IMR-90 (cell line): ENCODE data around the gene RELCH. TPM values are rescaled to one million over a fixed set of nuclear protein-coding genes. Genes with fewer than 3 reads are reported as not detected.

ENCODE experiments used
- ATAC-seq: fragments of 200-7000 bp; cut with Tn5 transposase; 2 replicates; pipeline ENCODE4 v1.9.1; 2020; ENCODE audit warnings: low read depth, mild to moderate bottlenecking, moderate library complexity
- BruUV-seq: library from RNA; stranded (reverse); fragments of 400-500 nt; replicated peaks from 2 replicates; lab custom pipeline; 2021; lab: Mats Ljungman, UMichigan
- CTCF ChIA-PET: fragments of 300-600 bp; formaldehyde crosslinking; extraction: SDS; loops from one replicate; lab custom pipeline; 2021; ENCODE audit warnings: antibody characterized with exemption; lab: Yijun Ruan, JAX
- POLR2A ChIA-PET: fragments of 300-600 bp; sonication (Branson Sonifier 250); formaldehyde crosslinking; loops from one replicate; lab custom pipeline; 2022; ENCODE audit warnings: antibody characterized with exemption; ENCODE audit not compliant: unreplicated experiment; lab: Charles Lee
- DNase-seq: peaks from one replicate; pipeline ENCODE4 v3.0.0; 2013
- H2AFZ ChIP-seq: replicated peaks from 2 replicates; pipeline ENCODE3; 2013; ENCODE audit warnings: low read length, mild to moderate bottlenecking; ENCODE audit not compliant: poor library complexity
- H2AK5ac ChIP-seq: 2 replicates; pipeline ENCODE4 v1.6.1; 2013; ENCODE audit warnings: low read depth, low read length, inconsistent platforms
- H2AK9ac ChIP-seq: replicated peaks from 2 replicates; pipeline ENCODE3; 2013; ENCODE audit warnings: mild to moderate bottlenecking, low read depth, low read length, moderate library complexity; ENCODE audit not compliant: poor library complexity
- H2BK120ac ChIP-seq: 2 replicates; pipeline ENCODE4 v1.6.1; 2013; ENCODE audit warnings: low read depth, low read length, inconsistent platforms
- H2BK15ac ChIP-seq: 3 replicates; pipeline ENCODE4 v1.6.1; 2013; ENCODE audit warnings: low read depth, low read length, inconsistent platforms
- H2BK20ac ChIP-seq: 2 replicates; pipeline ENCODE4 v1.6.1; 2013; ENCODE audit warnings: low read depth, mild to moderate bottlenecking, inconsistent platforms, low read length, moderate library complexity
- H2BK5ac ChIP-seq: 2 replicates; pipeline ENCODE4 v1.6.1; 2013; ENCODE audit warnings: mild to moderate bottlenecking, low read depth, low read length, inconsistent platforms; ENCODE audit not compliant: poor library complexity, severe bottlenecking
- H3K14ac ChIP-seq: replicated peaks from 2 replicates; pipeline ENCODE4 v1.6.1; 2013; ENCODE audit warnings: low read depth, low read length, inconsistent platforms
- H3K18ac ChIP-seq: 2 replicates; pipeline ENCODE4 v1.6.1; 2013; ENCODE audit warnings: low read depth, low read length, control low read depth
- H3K23ac ChIP-seq: 2 replicates; pipeline ENCODE4 v1.6.1; 2013; ENCODE audit warnings: low read depth, low read length, inconsistent platforms
- H3K27ac ChIP-seq: 2 replicates; pipeline ENCODE4 v1.5.1; 2013; ENCODE audit warnings: mild to moderate bottlenecking, control low read depth, low read length; ENCODE audit not compliant: insufficient read depth
- H3K27me3 ChIP-seq: 2 replicates; pipeline ENCODE4 v1.6.1; 2013; ENCODE audit warnings: low read length; ENCODE audit not compliant: control insufficient read depth, insufficient read depth
- H3K36me3 ChIP-seq: 2 replicates; pipeline ENCODE4 v1.6.1; 2013; ENCODE audit warnings: low read length, mixed read lengths; ENCODE audit not compliant: control insufficient read depth, insufficient read depth
- H3K4ac ChIP-seq: 2 replicates; pipeline ENCODE4 v1.6.1; 2013; ENCODE audit warnings: low read depth, low read length, inconsistent platforms
- H3K4me1 ChIP-seq: 2 replicates; pipeline ENCODE4 v1.6.1; 2013; ENCODE audit warnings: low read length, mixed read lengths; ENCODE audit not compliant: control insufficient read depth, insufficient read depth
- H3K4me2 ChIP-seq: 2 replicates; pipeline ENCODE4 v1.6.1; 2013; ENCODE audit warnings: low read depth, mild to moderate bottlenecking, control low read depth, low read length, moderate library complexity
- H3K4me3 ChIP-seq: 2 replicates; pipeline ENCODE4 v1.5.1; 2013; ENCODE audit warnings: low read depth, mild to moderate bottlenecking, control low read depth, low read length, moderate library complexity; ENCODE audit not compliant: insufficient read depth
- H3K56ac ChIP-seq: 2 replicates; pipeline ENCODE4 v1.6.1; 2013; ENCODE audit warnings: low read length, inconsistent platforms; ENCODE audit not compliant: insufficient read depth; ENCODE audit errors: extremely low read depth
- H3K79me1 ChIP-seq, 2 experiments: 2 replicates each; pipeline ENCODE4 v1.6.1; 2013; ENCODE audit warnings: low read length in 2 of 2, inconsistent platforms in 1 of 2, low read depth in 1 of 2
- H3K9ac ChIP-seq: 2 replicates; pipeline ENCODE4 v1.6.1; 2013; ENCODE audit warnings: low read depth, low read length, control low read depth
- H3K9me1 ChIP-seq: 2 replicates; pipeline ENCODE4 v1.6.1; 2013; ENCODE audit warnings: low read length, inconsistent platforms; ENCODE audit not compliant: insufficient read depth
- H3K9me3 ChIP-seq: 2 replicates; pipeline ENCODE4 v1.6.1; 2013; ENCODE audit warnings: low read length; ENCODE audit not compliant: control insufficient read depth, insufficient read depth
- H4K20me1 ChIP-seq: 2 replicates; pipeline ENCODE4 v1.6.1; 2013; ENCODE audit warnings: low read length, inconsistent platforms; ENCODE audit not compliant: insufficient read depth
- H4K5ac ChIP-seq: 2 replicates; pipeline ENCODE4 v1.6.1; 2013; ENCODE audit warnings: mild to moderate bottlenecking, low read depth, low read length, control low read depth
- H4K8ac ChIP-seq, 2 experiments: 2 replicates each; pipeline ENCODE4 v1.6.1; 2013; ENCODE audit warnings: low read depth in 2 of 2, low read length in 2 of 2, control low read depth in 1 of 2, inconsistent platforms in 1 of 2
- H4K91ac ChIP-seq: 2 replicates; pipeline ENCODE4 v1.6.1; 2013; ENCODE audit warnings: low read depth, low read length, inconsistent platforms; ENCODE audit not compliant: insufficient read depth
- BHLHE40 ChIP-seq: fragments of 150-350 bp; IDR thresholded peaks from 2 replicates; pipeline ENCODE4 v1.6.1; 2016; ENCODE audit warnings: mild to moderate bottlenecking, low read depth, low read length
- CHD1 ChIP-seq: IDR thresholded peaks from 2 replicates; pipeline ENCODE4 v1.6.1; 2012; ENCODE audit warnings: low read depth, low read length, improper control_type of control experiment
- MAFK ChIP-seq: IDR thresholded peaks from 2 replicates; pipeline ENCODE4 v1.6.1; 2012; ENCODE audit warnings: low read depth, low read length, improper control_type of control experiment
- NFE2L2 ChIP-seq: fragments of 150-350 bp; IDR thresholded peaks from 2 replicates; pipeline ENCODE4 v1.6.1; 2016; ENCODE audit warnings: low read depth, mild to moderate bottlenecking, low read length
- POLR2A ChIP-seq: IDR thresholded peaks from 2 replicates; pipeline ENCODE4 v1.6.1; 2012; ENCODE audit warnings: mild to moderate bottlenecking, low read depth, low read length
- RAD21 ChIP-seq: IDR thresholded peaks from 2 replicates; pipeline ENCODE4 v1.6.1; 2012; ENCODE audit warnings: low read length, improper control_type of control experiment
- RCOR1 ChIP-seq: IDR thresholded peaks from 2 replicates; pipeline ENCODE4 v1.6.1; 2012; ENCODE audit warnings: mild to moderate bottlenecking, low read length, improper control_type of control experiment; ENCODE audit not compliant: insufficient replicate concordance
- RFX5 ChIP-seq: IDR thresholded peaks from 2 replicates; pipeline ENCODE4 v1.8.0; 2012; ENCODE audit warnings: low read depth, mild to moderate bottlenecking, low read length, moderate library complexity
- SMC3 ChIP-seq: fragments of 150-350 bp; IDR thresholded peaks from 2 replicates; pipeline ENCODE4 v1.6.1; 2016; ENCODE audit warnings: low read depth, mild to moderate bottlenecking, antibody characterized with exemption, low read length, moderate library complexity
- dilution Hi-C: fragments of 300-500 bp; cut with HindIII; formaldehyde crosslinking; loops from one replicate; pipeline ENCODE4 v1.14.3; 2018; ENCODE audit warnings: low sequenced_read_pairs; ENCODE audit not compliant: unreplicated experiment
- in situ Hi-C: fragments of 300-500 bp; cut with MboI; formaldehyde crosslinking; loops from 3 replicates; pipeline ENCODE4 v1.14.3; 2019; ENCODE audit warnings: low sequenced_read_pairs, inconsistent platforms, mixed read lengths
- intact Hi-C: fragments of 100-400 bp; cut with micrococcal nuclease; formaldehyde crosslinking; loops from 2 replicates; pipeline ENCODE4 v1.10.0; 2022
- polyA plus RNA-seq, 3 experiments: library from polyadenylated mRNA; depleted of rRNA; stranded (reverse); fragments of >200 nt; gene quantifications; 2 replicates each; pipeline ENCODE4 v1.2.3, GENCODE V29; 2012; ENCODE audit warnings: low replicate concordance in 1 of 3
- total RNA-seq: library from RNA; depleted of rRNA; stranded (reverse); fragments of >200 nt; gene quantifications from 2 replicates; pipeline ENCODE4 v1.2.3, GENCODE V29; 2012
- TF ChIP-seq, protein P1 (sequence below): conservative IDR thresholded peaks from 2 replicates; pipeline ENCODE4 v1.5.1; 2012; ENCODE audit warnings: mild to moderate bottlenecking, low read depth, low read length, improper control_type of control experiment
- TF ChIP-seq, protein P2 (sequence below): fragments of 150-350 bp; IDR thresholded peaks from 2 replicates; pipeline ENCODE4 v1.6.1; 2017; ENCODE audit warnings: mild to moderate bottlenecking, antibody characterized with exemption, low read length, low read depth
- TF ChIP-seq, protein P3 (sequence below): fragments of 150-350 bp; IDR thresholded peaks from 2 replicates; pipeline ENCODE4 v1.6.1; 2016; ENCODE audit warnings: low read depth, mild to moderate bottlenecking, low read length, moderate library complexity, borderline replicate concordance

The RELCH gene
- total and polyA plus RNA-seq, 2 of the 4 experiments (the other 2 are of a cell fraction), result 14.4 to 52.5 TPM

DNA sequence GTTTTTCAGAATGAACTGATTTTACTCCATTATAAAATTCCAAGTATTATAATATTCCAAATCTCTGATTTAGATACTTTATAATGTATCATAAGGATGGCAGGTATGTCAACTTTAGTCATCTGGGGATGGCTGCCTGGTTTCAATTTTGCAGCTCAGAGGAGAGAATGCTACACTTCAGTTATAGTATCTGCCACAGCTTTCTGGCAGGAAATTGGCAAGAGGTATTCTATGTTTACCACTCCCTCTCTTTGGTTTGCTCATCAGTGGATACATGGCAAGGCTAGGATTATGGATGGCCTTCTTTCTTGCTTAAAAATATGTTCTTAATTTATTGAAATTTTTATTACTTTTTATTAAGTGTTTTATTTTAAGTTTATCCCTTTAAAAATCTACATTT is 71.0 kb downstream of the RELCH start:
- Histone ChIP-seq H2BK15ac (no peak overlapping the region), H2AFZ (no peak overlapping the region), H4K8ac (no peak overlapping the region), H2AK9ac (no peak overlapping the region), H3K23ac (no peak overlapping the region), H3K79me1 (0 out of 4 replicates have a peak, but pooled peaks cover 0 to 3% of the 10 kb centered on the region in 2 experiments), H3K36me3 (peaks cover 12% of the 10 kb centered on the region), H3K4me2 (no peak overlapping the region), H3K9me3 (no peaks in the 10 kb centered on the region), H4K91ac (no peak overlapping the region), H3K4me1 (peaks cover 2% of the 10 kb centered on the region; the same call in 1 of the 2 replicates), H3K4me3 (no peak overlapping the region), H4K20me1 (no peaks in the 10 kb centered on the region), H3K56ac (no peak overlapping the region), H2BK20ac (no peak overlapping the region), H3K4ac (no peak overlapping the region), H2AK5ac (no peak overlapping the region), H3K27me3 (no peaks in the 10 kb centered on the region), H3K27ac (no peak overlapping the region), H3K18ac (no peak overlapping the region), H2BK5ac (no peak overlapping the region), H3K9me1 (no peaks in the 10 kb centered on the region), H2BK120ac (no peak overlapping the region), H3K9ac (no peak overlapping the region), H3K14ac (no peak overlapping the region), H4K5ac (no peak overlapping the region)
- dilution Hi-C loops, result no loop called here
- TF ChIP-seq BHLHE40 (no peak), MAFK (no peak), RAD21 (no peak), RFX5 (no peak), POLR2A (no peak), NFE2L2 (no peak), RCOR1 (no peak), CHD1 (no peak), SMC3 (no peak)
- TF ChIP-seq, protein P1, sequence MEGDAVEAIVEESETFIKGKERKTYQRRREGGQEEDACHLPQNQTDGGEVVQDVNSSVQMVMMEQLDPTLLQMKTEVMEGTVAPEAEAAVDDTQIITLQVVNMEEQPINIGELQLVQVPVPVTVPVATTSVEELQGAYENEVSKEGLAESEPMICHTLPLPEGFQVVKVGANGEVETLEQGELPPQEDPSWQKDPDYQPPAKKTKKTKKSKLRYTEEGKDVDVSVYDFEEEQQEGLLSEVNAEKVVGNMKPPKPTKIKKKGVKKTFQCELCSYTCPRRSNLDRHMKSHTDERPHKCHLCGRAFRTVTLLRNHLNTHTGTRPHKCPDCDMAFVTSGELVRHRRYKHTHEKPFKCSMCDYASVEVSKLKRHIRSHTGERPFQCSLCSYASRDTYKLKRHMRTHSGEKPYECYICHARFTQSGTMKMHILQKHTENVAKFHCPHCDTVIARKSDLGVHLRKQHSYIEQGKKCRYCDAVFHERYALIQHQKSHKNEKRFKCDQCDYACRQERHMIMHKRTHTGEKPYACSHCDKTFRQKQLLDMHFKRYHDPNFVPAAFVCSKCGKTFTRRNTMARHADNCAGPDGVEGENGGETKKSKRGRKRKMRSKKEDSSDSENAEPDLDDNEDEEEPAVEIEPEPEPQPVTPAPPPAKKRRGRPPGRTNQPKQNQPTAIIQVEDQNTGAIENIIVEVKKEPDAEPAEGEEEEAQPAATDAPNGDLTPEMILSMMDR, result no peak
- TF ChIP-seq, protein P2, sequence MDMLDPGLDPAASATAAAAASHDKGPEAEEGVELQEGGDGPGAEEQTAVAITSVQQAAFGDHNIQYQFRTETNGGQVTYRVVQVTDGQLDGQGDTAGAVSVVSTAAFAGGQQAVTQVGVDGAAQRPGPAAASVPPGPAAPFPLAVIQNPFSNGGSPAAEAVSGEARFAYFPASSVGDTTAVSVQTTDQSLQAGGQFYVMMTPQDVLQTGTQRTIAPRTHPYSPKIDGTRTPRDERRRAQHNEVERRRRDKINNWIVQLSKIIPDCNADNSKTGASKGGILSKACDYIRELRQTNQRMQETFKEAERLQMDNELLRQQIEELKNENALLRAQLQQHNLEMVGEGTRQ, result no peak
- TF ChIP-seq, protein P3, sequence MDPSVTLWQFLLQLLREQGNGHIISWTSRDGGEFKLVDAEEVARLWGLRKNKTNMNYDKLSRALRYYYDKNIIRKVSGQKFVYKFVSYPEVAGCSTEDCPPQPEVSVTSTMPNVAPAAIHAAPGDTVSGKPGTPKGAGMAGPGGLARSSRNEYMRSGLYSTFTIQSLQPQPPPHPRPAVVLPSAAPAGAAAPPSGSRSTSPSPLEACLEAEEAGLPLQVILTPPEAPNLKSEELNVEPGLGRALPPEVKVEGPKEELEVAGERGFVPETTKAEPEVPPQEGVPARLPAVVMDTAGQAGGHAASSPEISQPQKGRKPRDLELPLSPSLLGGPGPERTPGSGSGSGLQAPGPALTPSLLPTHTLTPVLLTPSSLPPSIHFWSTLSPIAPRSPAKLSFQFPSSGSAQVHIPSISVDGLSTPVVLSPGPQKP, result no peak
- intact Hi-C loops, result no loop called here
- no TSS peak for BruUV-seq
- ChIA-PET POLR2A (no interaction called here), CTCF (interaction anchor here (1.7 kb wide), 1 partner anchor 8 kb away, joined by 6 read pairs; no protein-coding TSS in a partner anchor)
- ATAC-seq (no peak), DNase-seq (no peak)
- in situ Hi-C loops, result no loop called here
